K562 (cell line): ENCODE measurements around the gene ARHGEF40. TPM values are rescaled to one million over a fixed set of nuclear protein-coding genes. Genes with fewer than 3 reads are reported as not detected.

Source experiments
- ASH1L ChIP-seq: fragments of 450-650 bp; IDR thresholded peaks from 2 replicates; pipeline ENCODE4 v1.6.1; 2018; ENCODE audit warnings: borderline replicate concordance, mild to moderate bottlenecking, low read depth; ENCODE audit not compliant: partially characterized antibody
- GTF3C2 ChIP-seq: IDR thresholded peaks from 3 replicates; pipeline ENCODE4 v1.6.1; 2011; ENCODE audit warnings: borderline replicate concordance, mild to moderate bottlenecking, moderate library complexity; ENCODE audit not compliant: insufficient read length; ENCODE audit errors: extremely low read depth
- MEF2A ChIP-seq: IDR thresholded peaks from 2 replicates; pipeline ENCODE4 v1.6.1; 2011; ENCODE audit warnings: low read depth, mild to moderate bottlenecking, low read length, moderate library complexity; ENCODE audit not compliant: control insufficient read depth
- NR3C1 ChIP-seq: sonication (generic); formaldehyde crosslinking; IDR thresholded peaks from 2 replicates; pipeline ENCODE4 v1.8.1; 2022; ENCODE audit warnings: missing genetic modification reagents
- NUFIP1 ChIP-seq: fragments of 450-650 bp; IDR thresholded peaks from 2 replicates; pipeline ENCODE4 v1.6.1; 2018; ENCODE audit not compliant: partially characterized antibody
- TAF1 ChIP-seq: IDR thresholded peaks from 2 replicates; pipeline ENCODE4 v1.6.1; 2011; ENCODE audit warnings: mild to moderate bottlenecking, low read length, moderate library complexity; ENCODE audit not compliant: insufficient read depth, control insufficient read depth, severe bottlenecking; ENCODE audit errors: extremely low read depth
- TGIF2 ChIP-seq: sonication (generic); formaldehyde crosslinking; IDR thresholded peaks from 2 replicates; pipeline ENCODE4 v1.8.1; 2022; ENCODE audit warnings: mild to moderate bottlenecking, missing genetic modification reagents, moderate library complexity
- TRIM28 ChIP-seq: fragments of 450-650 bp; IDR thresholded peaks from 2 replicates; pipeline ENCODE4 v1.6.1; 2017
- ZC3H8 ChIP-seq: fragments of 450-650 bp; IDR thresholded peaks from 2 replicates; pipeline ENCODE4 v1.6.1; 2017
- ZNF174 ChIP-seq: fragments of 250-450 bp; sonication (Bioruptor Pico); IDR thresholded peaks from 2 replicates; pipeline ENCODE4 v1.4.0; 2020; ENCODE audit warnings: mild to moderate bottlenecking
- ZNF311 ChIP-seq: fragments of 250-450 bp; sonication (Bioruptor Pico); IDR thresholded peaks from 2 replicates; pipeline ENCODE4 v1.4.0; 2020; ENCODE audit warnings: mild to moderate bottlenecking, moderate library complexity
- ZNF41 ChIP-seq: fragments of 250-450 bp; sonication (Bioruptor Pico); conservative IDR thresholded peaks from 2 replicates; pipeline ENCODE4 v1.4.0; 2020; ENCODE audit warnings: mild to moderate bottlenecking
- ZNF444 ChIP-seq: fragments of 250-450 bp; sonication (Bioruptor Pico); IDR thresholded peaks from 2 replicates; pipeline ENCODE4 v1.4.0; 2020; ENCODE audit warnings: mild to moderate bottlenecking, moderate library complexity
- polyA plus RNA-seq, 8 experiments: library from polyadenylated mRNA; depleted of rRNA in 4 of 8; stranded (reverse) in 5 of 8; unstranded in 3 of 8; fragments of >200 nt; fragmentation: Nextera tagmentation in 2 of 8; fragmentation: Illumina TruSeq in 1 of 8; extraction: Ambion mirVana in 2 of 8; extraction: Trizol in 1 of 8; gene quantifications; 2 replicates each; pipeline versions ENCODE4 v1.2.1 to v1.2.3, GENCODE V29; 2011 to 2014; ENCODE audit warnings: inconsistent platforms in 1 of 8, missing spikeins in 1 of 8
- total RNA-seq, 7 experiments: library from RNA; depleted of rRNA in 6 of 7; stranded (reverse); fragments of >200 nt in 6 of 7; fragmentation: Illumina TruSeq in 2 of 7; extraction: Trizol in 2 of 7; gene quantifications; 2 replicates each; pipeline versions ENCODE4 v1.2.1 to v1.2.3, GENCODE V29; 2011 to 2021; ENCODE audit warnings: low replicate concordance in 1 of 7
- TF ChIP-seq, protein P1 (sequence below): fragments of 450-650 bp; IDR thresholded peaks from 2 replicates; pipeline ENCODE4 v1.7.1; 2018; ENCODE audit warnings: mild to moderate bottlenecking, low read depth; ENCODE audit not compliant: partially characterized antibody
- TF ChIP-seq, protein P2 (sequence below), 2 experiments: fragments of 450-650 bp; IDR thresholded peaks; 2 replicates each; pipeline ENCODE4 v1.6.1; 2016
- TF ChIP-seq, protein P3 (sequence below): fragments of 250-450 bp; sonication (Bioruptor Pico); IDR thresholded peaks from 2 replicates; pipeline ENCODE4 v1.8.0; 2022; ENCODE audit warnings: moderate library complexity, mild to moderate bottlenecking, inconsistent platforms
- TF ChIP-seq, protein P4 (sequence below): fragments of 250-450 bp; sonication (Bioruptor Pico); IDR thresholded peaks from 2 replicates; pipeline ENCODE4 v1.8.0; 2021; ENCODE audit warnings: moderate library complexity, mild to moderate bottlenecking, inconsistent platforms

Gene ARHGEF40
- total and polyA plus RNA-seq, 9 of the 15 experiments (the other 6 are each of a cell fraction or from before 2014, with no cell fraction given): 0.42 to 6.3 (median 3.8) TPM

DNA sequence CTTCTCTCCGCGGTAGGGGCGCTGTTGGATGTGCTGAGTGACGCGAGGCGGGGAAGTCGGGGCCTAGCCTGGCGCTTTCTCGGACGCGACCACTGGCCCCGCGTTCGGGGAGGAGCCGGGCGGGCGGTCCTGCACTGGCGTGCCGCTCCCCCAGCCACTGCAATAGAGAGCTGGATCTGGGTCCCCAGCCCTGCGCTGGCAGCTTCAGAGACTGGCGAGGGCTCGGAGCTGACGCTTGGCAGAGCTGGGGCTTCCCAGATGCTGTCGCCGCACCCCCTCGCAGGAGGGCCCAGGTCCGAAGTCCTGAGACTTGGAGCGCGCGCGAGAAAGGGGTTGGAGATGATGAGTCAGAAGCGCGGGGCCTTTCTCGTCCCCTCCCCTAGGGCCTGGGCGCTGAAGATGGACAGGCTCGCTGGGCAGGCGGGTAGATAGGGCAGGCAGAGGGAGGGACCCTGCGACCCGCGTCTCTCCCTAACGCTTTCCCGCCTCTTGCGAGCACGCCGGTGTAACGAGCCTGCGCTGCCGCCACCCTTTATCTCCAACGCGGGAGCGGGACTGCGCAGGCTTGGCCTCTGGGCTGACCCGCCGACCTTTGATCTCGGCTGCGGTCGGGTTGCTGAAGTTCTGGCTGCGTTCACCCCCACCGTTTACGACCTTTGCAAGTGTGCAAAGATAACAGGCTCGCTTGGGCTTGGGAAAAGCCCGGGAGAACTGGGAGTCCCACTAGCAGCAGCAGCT, 33.8 kb downstream of the ARHGEF40 start (continued):
- TF ChIP-seq, protein P1, sequence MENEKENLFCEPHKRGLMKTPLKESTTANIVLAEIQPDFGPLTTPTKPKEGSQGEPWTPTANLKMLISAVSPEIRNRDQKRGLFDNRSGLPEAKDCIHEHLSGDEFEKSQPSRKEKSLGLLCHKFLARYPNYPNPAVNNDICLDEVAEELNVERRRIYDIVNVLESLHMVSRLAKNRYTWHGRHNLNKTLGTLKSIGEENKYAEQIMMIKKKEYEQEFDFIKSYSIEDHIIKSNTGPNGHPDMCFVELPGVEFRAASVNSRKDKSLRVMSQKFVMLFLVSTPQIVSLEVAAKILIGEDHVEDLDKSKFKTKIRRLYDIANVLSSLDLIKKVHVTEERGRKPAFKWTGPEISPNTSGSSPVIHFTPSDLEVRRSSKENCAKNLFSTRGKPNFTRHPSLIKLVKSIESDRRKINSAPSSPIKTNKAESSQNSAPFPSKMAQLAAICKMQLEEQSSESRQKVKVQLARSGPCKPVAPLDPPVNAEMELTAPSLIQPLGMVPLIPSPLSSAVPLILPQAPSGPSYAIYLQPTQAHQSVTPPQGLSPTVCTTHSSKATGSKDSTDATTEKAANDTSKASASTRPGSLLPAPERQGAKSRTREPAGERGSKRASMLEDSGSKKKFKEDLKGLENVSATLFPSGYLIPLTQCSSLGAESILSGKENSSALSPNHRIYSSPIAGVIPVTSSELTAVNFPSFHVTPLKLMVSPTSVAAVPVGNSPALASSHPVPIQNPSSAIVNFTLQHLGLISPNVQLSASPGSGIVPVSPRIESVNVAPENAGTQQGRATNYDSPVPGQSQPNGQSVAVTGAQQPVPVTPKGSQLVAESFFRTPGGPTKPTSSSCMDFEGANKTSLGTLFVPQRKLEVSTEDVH: peak; percentile 59
- no peak for TF ChIP-seq MEF2A
- TF ChIP-seq TGIF2 (CRISPR knock-in tag): no peak
- TF ChIP-seq, protein P2, sequence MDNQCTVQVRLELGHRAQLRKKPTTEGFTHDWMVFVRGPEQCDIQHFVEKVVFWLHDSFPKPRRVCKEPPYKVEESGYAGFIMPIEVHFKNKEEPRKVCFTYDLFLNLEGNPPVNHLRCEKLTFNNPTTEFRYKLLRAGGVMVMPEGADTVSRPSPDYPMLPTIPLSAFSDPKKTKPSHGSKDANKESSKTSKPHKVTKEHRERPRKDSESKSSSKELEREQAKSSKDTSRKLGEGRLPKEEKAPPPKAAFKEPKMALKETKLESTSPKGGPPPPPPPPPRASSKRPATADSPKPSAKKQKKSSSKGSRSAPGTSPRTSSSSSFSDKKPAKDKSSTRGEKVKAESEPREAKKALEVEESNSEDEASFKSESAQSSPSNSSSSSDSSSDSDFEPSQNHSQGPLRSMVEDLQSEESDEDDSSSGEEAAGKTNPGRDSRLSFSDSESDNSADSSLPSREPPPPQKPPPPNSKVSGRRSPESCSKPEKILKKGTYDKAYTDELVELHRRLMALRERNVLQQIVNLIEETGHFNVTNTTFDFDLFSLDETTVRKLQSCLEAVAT (IDR thresholded peaks at IDR 0.05): peak in 1 of 2 experiments; percentile 86; a peak in 2 of 4 replicates
- 0 out of 2 replicates have a peak, but pooled peaks have one; percentile 48 for TF ChIP-seq NR3C1 (CRISPR knock-in tag)
- peak; percentile 87 for TF ChIP-seq ASH1L
- TF ChIP-seq, protein P3, sequence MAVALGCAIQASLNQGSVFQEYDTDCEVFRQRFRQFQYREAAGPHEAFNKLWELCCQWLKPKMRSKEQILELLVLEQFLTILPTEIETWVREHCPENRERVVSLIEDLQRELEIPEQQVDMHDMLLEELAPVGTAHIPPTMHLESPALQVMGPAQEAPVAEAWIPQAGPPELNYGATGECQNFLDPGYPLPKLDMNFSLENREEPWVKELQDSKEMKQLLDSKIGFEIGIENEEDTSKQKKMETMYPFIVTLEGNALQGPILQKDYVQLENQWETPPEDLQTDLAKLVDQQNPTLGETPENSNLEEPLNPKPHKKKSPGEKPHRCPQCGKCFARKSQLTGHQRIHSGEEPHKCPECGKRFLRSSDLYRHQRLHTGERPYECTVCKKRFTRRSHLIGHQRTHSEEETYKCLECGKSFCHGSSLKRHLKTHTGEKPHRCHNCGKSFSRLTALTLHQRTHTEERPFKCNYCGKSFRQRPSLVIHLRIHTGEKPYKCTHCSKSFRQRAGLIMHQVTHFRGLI (CRISPR knock-in tag): no peak
- no peak for TF ChIP-seq ZNF41
- TF ChIP-seq ZNF311: no peak
- TF ChIP-seq ZNF444: no peak
- TF ChIP-seq TAF1: no peak
- TF ChIP-seq NUFIP1: peak; percentile 94
- TF ChIP-seq ZC3H8: no peak
- TF ChIP-seq ZNF174: no peak
- TF ChIP-seq, protein P4, sequence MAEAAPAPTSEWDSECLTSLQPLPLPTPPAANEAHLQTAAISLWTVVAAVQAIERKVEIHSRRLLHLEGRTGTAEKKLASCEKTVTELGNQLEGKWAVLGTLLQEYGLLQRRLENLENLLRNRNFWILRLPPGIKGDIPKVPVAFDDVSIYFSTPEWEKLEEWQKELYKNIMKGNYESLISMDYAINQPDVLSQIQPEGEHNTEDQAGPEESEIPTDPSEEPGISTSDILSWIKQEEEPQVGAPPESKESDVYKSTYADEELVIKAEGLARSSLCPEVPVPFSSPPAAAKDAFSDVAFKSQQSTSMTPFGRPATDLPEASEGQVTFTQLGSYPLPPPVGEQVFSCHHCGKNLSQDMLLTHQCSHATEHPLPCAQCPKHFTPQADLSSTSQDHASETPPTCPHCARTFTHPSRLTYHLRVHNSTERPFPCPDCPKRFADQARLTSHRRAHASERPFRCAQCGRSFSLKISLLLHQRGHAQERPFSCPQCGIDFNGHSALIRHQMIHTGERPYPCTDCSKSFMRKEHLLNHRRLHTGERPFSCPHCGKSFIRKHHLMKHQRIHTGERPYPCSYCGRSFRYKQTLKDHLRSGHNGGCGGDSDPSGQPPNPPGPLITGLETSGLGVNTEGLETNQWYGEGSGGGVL (CRISPR knock-in tag): no peak
- TF ChIP-seq GTF3C2: no peak
- TF ChIP-seq TRIM28: no peak
